C4-2B (cell line): Measurements from ENCODE around the gene PDE1A.

Experiments used
- CTCF ChIP-seq: fragments of 450-650 bp; conservative IDR thresholded peaks from 2 replicates; pipeline ENCODE4 v1.5.1; 2017; ENCODE audit warnings: mild to moderate bottlenecking
- ZFX ChIP-seq: fragments of 450-650 bp; IDR thresholded peaks from 2 replicates; pipeline ENCODE4 v1.6.1; 2017

- TF ChIP-seq CTCF (no peak), ZFX (no peak)
Measured at GRCh38 chr2:182432051-182432450, 5.2 kb upstream of the PDE1A start.
